IMR-90 (cell line): ENCODE results near the gene SLC8A3. TPM values are rescaled to one million over a fixed set of nuclear protein-coding genes. Genes with fewer than 3 reads are reported as not detected.

Experiments used
- ATAC-seq: fragments of 200-7000 bp; cut with Tn5 transposase; 2 replicates; pipeline ENCODE4 v1.9.1; 2020; ENCODE audit warnings: low read depth, mild to moderate bottlenecking, moderate library complexity
- BruUV-seq: library from RNA; stranded (reverse); fragments of 400-500 nt; replicated peaks from 2 replicates; lab custom pipeline; 2021; lab: Mats Ljungman, UMichigan
- CTCF ChIA-PET: fragments of 300-600 bp; formaldehyde crosslinking; extraction: SDS; loops from one replicate; lab custom pipeline; 2021; ENCODE audit warnings: antibody characterized with exemption; lab: Yijun Ruan, JAX
- POLR2A ChIA-PET: fragments of 300-600 bp; sonication (Branson Sonifier 250); formaldehyde crosslinking; loops from one replicate; lab custom pipeline; 2022; ENCODE audit warnings: antibody characterized with exemption; ENCODE audit not compliant: unreplicated experiment; lab: Charles Lee
- DNase-seq: peaks from one replicate; pipeline ENCODE4 v3.0.0; 2013
- H2AFZ ChIP-seq: replicated peaks from 2 replicates; pipeline ENCODE3; 2013; ENCODE audit warnings: low read length, mild to moderate bottlenecking; ENCODE audit not compliant: poor library complexity
- H2AK5ac ChIP-seq: 2 replicates; pipeline ENCODE4 v1.6.1; 2013; ENCODE audit warnings: low read depth, low read length, inconsistent platforms
- H2AK9ac ChIP-seq: replicated peaks from 2 replicates; pipeline ENCODE3; 2013; ENCODE audit warnings: mild to moderate bottlenecking, low read depth, low read length, moderate library complexity; ENCODE audit not compliant: poor library complexity
- H2BK120ac ChIP-seq: 2 replicates; pipeline ENCODE4 v1.6.1; 2013; ENCODE audit warnings: low read depth, low read length, inconsistent platforms
- H2BK15ac ChIP-seq: 3 replicates; pipeline ENCODE4 v1.6.1; 2013; ENCODE audit warnings: low read depth, low read length, inconsistent platforms
- H2BK20ac ChIP-seq: 2 replicates; pipeline ENCODE4 v1.6.1; 2013; ENCODE audit warnings: low read depth, mild to moderate bottlenecking, inconsistent platforms, low read length, moderate library complexity
- H2BK5ac ChIP-seq: 2 replicates; pipeline ENCODE4 v1.6.1; 2013; ENCODE audit warnings: mild to moderate bottlenecking, low read depth, low read length, inconsistent platforms; ENCODE audit not compliant: poor library complexity, severe bottlenecking
- H3K14ac ChIP-seq: replicated peaks from 2 replicates; pipeline ENCODE4 v1.6.1; 2013; ENCODE audit warnings: low read depth, low read length, inconsistent platforms
- H3K18ac ChIP-seq: 2 replicates; pipeline ENCODE4 v1.6.1; 2013; ENCODE audit warnings: low read depth, low read length, control low read depth
- H3K23ac ChIP-seq: 2 replicates; pipeline ENCODE4 v1.6.1; 2013; ENCODE audit warnings: low read depth, low read length, inconsistent platforms
- H3K27ac ChIP-seq: 2 replicates; pipeline ENCODE4 v1.5.1; 2013; ENCODE audit warnings: mild to moderate bottlenecking, control low read depth, low read length; ENCODE audit not compliant: insufficient read depth
- H3K27me3 ChIP-seq: 2 replicates; pipeline ENCODE4 v1.6.1; 2013; ENCODE audit warnings: low read length; ENCODE audit not compliant: control insufficient read depth, insufficient read depth
- H3K36me3 ChIP-seq: 2 replicates; pipeline ENCODE4 v1.6.1; 2013; ENCODE audit warnings: low read length, mixed read lengths; ENCODE audit not compliant: control insufficient read depth, insufficient read depth
- H3K4ac ChIP-seq: 2 replicates; pipeline ENCODE4 v1.6.1; 2013; ENCODE audit warnings: low read depth, low read length, inconsistent platforms
- H3K4me1 ChIP-seq: 2 replicates; pipeline ENCODE4 v1.6.1; 2013; ENCODE audit warnings: low read length, mixed read lengths; ENCODE audit not compliant: control insufficient read depth, insufficient read depth
- H3K4me2 ChIP-seq: 2 replicates; pipeline ENCODE4 v1.6.1; 2013; ENCODE audit warnings: low read depth, mild to moderate bottlenecking, control low read depth, low read length, moderate library complexity
- H3K4me3 ChIP-seq: 2 replicates; pipeline ENCODE4 v1.5.1; 2013; ENCODE audit warnings: low read depth, mild to moderate bottlenecking, control low read depth, low read length, moderate library complexity; ENCODE audit not compliant: insufficient read depth
- H3K56ac ChIP-seq: 2 replicates; pipeline ENCODE4 v1.6.1; 2013; ENCODE audit warnings: low read length, inconsistent platforms; ENCODE audit not compliant: insufficient read depth; ENCODE audit errors: extremely low read depth
- H3K79me1 ChIP-seq, 2 experiments: 2 replicates each; pipeline ENCODE4 v1.6.1; 2013; ENCODE audit warnings: low read length in 2 of 2, inconsistent platforms in 1 of 2, low read depth in 1 of 2
- H3K9ac ChIP-seq: 2 replicates; pipeline ENCODE4 v1.6.1; 2013; ENCODE audit warnings: low read depth, low read length, control low read depth
- H3K9me1 ChIP-seq: 2 replicates; pipeline ENCODE4 v1.6.1; 2013; ENCODE audit warnings: low read length, inconsistent platforms; ENCODE audit not compliant: insufficient read depth
- H3K9me3 ChIP-seq: 2 replicates; pipeline ENCODE4 v1.6.1; 2013; ENCODE audit warnings: low read length; ENCODE audit not compliant: control insufficient read depth, insufficient read depth
- H4K20me1 ChIP-seq: 2 replicates; pipeline ENCODE4 v1.6.1; 2013; ENCODE audit warnings: low read length, inconsistent platforms; ENCODE audit not compliant: insufficient read depth
- H4K5ac ChIP-seq: 2 replicates; pipeline ENCODE4 v1.6.1; 2013; ENCODE audit warnings: mild to moderate bottlenecking, low read depth, low read length, control low read depth
- H4K8ac ChIP-seq, 2 experiments: 2 replicates each; pipeline ENCODE4 v1.6.1; 2013; ENCODE audit warnings: low read depth in 2 of 2, low read length in 2 of 2, control low read depth in 1 of 2, inconsistent platforms in 1 of 2
- H4K91ac ChIP-seq: 2 replicates; pipeline ENCODE4 v1.6.1; 2013; ENCODE audit warnings: low read depth, low read length, inconsistent platforms; ENCODE audit not compliant: insufficient read depth
- BHLHE40 ChIP-seq: fragments of 150-350 bp; IDR thresholded peaks from 2 replicates; pipeline ENCODE4 v1.6.1; 2016; ENCODE audit warnings: mild to moderate bottlenecking, low read depth, low read length
- CEBPB ChIP-seq: IDR thresholded peaks from 2 replicates; pipeline ENCODE4 v1.6.1; 2012; ENCODE audit warnings: low read depth, low read length, improper control_type of control experiment
- CTCF ChIP-seq: conservative IDR thresholded peaks from 2 replicates; pipeline ENCODE4 v1.5.1; 2012; ENCODE audit warnings: mild to moderate bottlenecking, low read depth, low read length, improper control_type of control experiment
- FOS ChIP-seq: fragments of 150-350 bp; IDR thresholded peaks from 2 replicates; pipeline ENCODE4 v1.6.1; 2016; ENCODE audit warnings: low read depth, low read length
- MAFK ChIP-seq: IDR thresholded peaks from 2 replicates; pipeline ENCODE4 v1.6.1; 2012; ENCODE audit warnings: low read depth, low read length, improper control_type of control experiment
- MXI1 ChIP-seq: IDR thresholded peaks from 2 replicates; pipeline ENCODE4 v1.6.1; 2012; ENCODE audit warnings: low read depth, mild to moderate bottlenecking, low read length, moderate library complexity, borderline replicate concordance
- NFE2L2 ChIP-seq: fragments of 150-350 bp; IDR thresholded peaks from 2 replicates; pipeline ENCODE4 v1.6.1; 2016; ENCODE audit warnings: low read depth, mild to moderate bottlenecking, low read length
- RAD21 ChIP-seq: IDR thresholded peaks from 2 replicates; pipeline ENCODE4 v1.6.1; 2012; ENCODE audit warnings: low read length, improper control_type of control experiment
- RFX5 ChIP-seq: IDR thresholded peaks from 2 replicates; pipeline ENCODE4 v1.8.0; 2012; ENCODE audit warnings: low read depth, mild to moderate bottlenecking, low read length, moderate library complexity
- SMC3 ChIP-seq: fragments of 150-350 bp; IDR thresholded peaks from 2 replicates; pipeline ENCODE4 v1.6.1; 2016; ENCODE audit warnings: low read depth, mild to moderate bottlenecking, antibody characterized with exemption, low read length, moderate library complexity
- WGBS, 2 experiments: methylation state at CpG; one replicate each; pipeline versions ENCODE4 v1.1.5 to v1.1.7; 2013; ENCODE audit warnings: missing lambda C conversion rate in 2 of 2; ENCODE audit not compliant: insufficient read length in 1 of 2; ENCODE audit errors: extremely low coverage in 2 of 2; 5-methylcytosine and 5-hydroxymethylcytosine counted together
- dilution Hi-C: fragments of 300-500 bp; cut with HindIII; formaldehyde crosslinking; loops from one replicate; pipeline ENCODE4 v1.14.3; 2018; ENCODE audit warnings: low sequenced_read_pairs; ENCODE audit not compliant: unreplicated experiment
- in situ Hi-C: fragments of 300-500 bp; cut with MboI; formaldehyde crosslinking; loops from 3 replicates; pipeline ENCODE4 v1.14.3; 2019; ENCODE audit warnings: low sequenced_read_pairs, inconsistent platforms, mixed read lengths
- intact Hi-C: fragments of 100-400 bp; cut with micrococcal nuclease; formaldehyde crosslinking; loops from 2 replicates; pipeline ENCODE4 v1.10.0; 2022
- polyA plus RNA-seq, 3 experiments: library from polyadenylated mRNA; depleted of rRNA; stranded (reverse); fragments of >200 nt; gene quantifications; 2 replicates each; pipeline ENCODE4 v1.2.3, GENCODE V29; 2012; ENCODE audit warnings: low replicate concordance in 1 of 3
- total RNA-seq: library from RNA; depleted of rRNA; stranded (reverse); fragments of >200 nt; gene quantifications from 2 replicates; pipeline ENCODE4 v1.2.3, GENCODE V29; 2012
- TF ChIP-seq, protein P1 (sequence below): fragments of 150-350 bp; IDR thresholded peaks from 2 replicates; pipeline ENCODE4 v1.6.1; 2017; ENCODE audit warnings: mild to moderate bottlenecking, antibody characterized with exemption, low read length, low read depth

SLC8A3 gene
- total and polyA plus RNA-seq, 2 of the 4 experiments (the other 2 are of a cell fraction), result under 0.01 TPM; not detected in 1

- Histone ChIP-seq H2AFZ (no peak overlapping the region), H3K36me3 (no peaks in the 10 kb centered on the region), H3K4me3 (no peak overlapping the region), H3K56ac (no peak overlapping the region), H4K8ac (no peak overlapping the region), H3K79me1 (no peaks in the 10 kb centered on the region), H3K14ac (no peak overlapping the region), H3K23ac (no peak overlapping the region), H3K4me1 (no peaks in the 10 kb centered on the region), H2BK15ac (no peak overlapping the region), H3K9me3 (no peaks in the 10 kb centered on the region), H4K91ac (no peak overlapping the region), H2AK9ac (no peak overlapping the region), H3K4me2 (no peak overlapping the region), H2BK20ac (no peak overlapping the region), H2BK5ac (no peak overlapping the region), H2AK5ac (no peak overlapping the region), H3K27ac (no peak overlapping the region), H3K18ac (no peak overlapping the region), H3K4ac (no peak overlapping the region), H3K9me1 (no peaks in the 10 kb centered on the region), H4K20me1 (no peaks in the 10 kb centered on the region), H2BK120ac (no peak overlapping the region), H4K5ac (no peak overlapping the region), H3K9ac (no peak overlapping the region), H3K27me3 (no peaks in the 10 kb centered on the region)
- dilution Hi-C loops (no loop called here), intact Hi-C loops (no loop called here), in situ Hi-C loops (no loop called here)
- POLR2A ChIA-PET, result no interaction called here
- CTCF ChIA-PET, result no interaction called here
- no peak for DNase-seq
- BruUV-seq, result no TSS peak
- no CpG with 5 or more reads among the region's 1 CpG for WGBS, 2 experiments
- ATAC-seq, result no peak
- TF ChIP-seq NFE2L2, result no peak
- TF ChIP-seq RAD21, result no peak
- TF ChIP-seq CTCF, result no peak
- no peak for TF ChIP-seq MXI1
- TF ChIP-seq, protein P1, sequence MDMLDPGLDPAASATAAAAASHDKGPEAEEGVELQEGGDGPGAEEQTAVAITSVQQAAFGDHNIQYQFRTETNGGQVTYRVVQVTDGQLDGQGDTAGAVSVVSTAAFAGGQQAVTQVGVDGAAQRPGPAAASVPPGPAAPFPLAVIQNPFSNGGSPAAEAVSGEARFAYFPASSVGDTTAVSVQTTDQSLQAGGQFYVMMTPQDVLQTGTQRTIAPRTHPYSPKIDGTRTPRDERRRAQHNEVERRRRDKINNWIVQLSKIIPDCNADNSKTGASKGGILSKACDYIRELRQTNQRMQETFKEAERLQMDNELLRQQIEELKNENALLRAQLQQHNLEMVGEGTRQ, result no peak
- TF ChIP-seq CEBPB, result no peak
- TF ChIP-seq FOS, result no peak
- TF ChIP-seq MAFK, result no peak
- TF ChIP-seq RFX5, result no peak
- TF ChIP-seq SMC3, result no peak
- TF ChIP-seq BHLHE40, result no peak
These were observed 48.1 kb downstream of the SLC8A3 start for GRCh38 chr14:70140614-70141013.
